ENCODE data around the gene APPBP2.

DNA sequence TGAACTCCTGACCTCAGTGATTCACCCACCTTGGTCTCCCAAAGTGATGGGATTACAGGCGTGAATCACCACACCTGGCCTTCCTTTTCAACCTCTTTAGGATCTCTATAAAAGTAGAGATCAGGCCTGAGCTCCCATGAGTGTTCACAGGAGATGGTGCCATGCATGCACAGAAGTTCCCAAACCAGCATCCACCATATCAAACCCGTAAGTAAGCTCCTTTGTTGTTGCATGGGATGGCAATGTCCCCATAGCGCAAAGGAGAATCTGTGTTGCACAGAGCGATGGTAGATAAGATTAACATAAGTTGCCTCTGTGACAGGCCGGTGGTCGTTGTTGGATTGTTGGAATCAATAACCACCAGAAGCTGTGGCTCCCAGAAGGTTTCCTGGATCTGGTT, 39.2 kb upstream of the APPBP2 start:
- TF ChIP-seq, protein P1, sequence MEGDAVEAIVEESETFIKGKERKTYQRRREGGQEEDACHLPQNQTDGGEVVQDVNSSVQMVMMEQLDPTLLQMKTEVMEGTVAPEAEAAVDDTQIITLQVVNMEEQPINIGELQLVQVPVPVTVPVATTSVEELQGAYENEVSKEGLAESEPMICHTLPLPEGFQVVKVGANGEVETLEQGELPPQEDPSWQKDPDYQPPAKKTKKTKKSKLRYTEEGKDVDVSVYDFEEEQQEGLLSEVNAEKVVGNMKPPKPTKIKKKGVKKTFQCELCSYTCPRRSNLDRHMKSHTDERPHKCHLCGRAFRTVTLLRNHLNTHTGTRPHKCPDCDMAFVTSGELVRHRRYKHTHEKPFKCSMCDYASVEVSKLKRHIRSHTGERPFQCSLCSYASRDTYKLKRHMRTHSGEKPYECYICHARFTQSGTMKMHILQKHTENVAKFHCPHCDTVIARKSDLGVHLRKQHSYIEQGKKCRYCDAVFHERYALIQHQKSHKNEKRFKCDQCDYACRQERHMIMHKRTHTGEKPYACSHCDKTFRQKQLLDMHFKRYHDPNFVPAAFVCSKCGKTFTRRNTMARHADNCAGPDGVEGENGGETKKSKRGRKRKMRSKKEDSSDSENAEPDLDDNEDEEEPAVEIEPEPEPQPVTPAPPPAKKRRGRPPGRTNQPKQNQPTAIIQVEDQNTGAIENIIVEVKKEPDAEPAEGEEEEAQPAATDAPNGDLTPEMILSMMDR (IDR thresholded peaks at IDR 0.05), result no peak
- TF ChIP-seq EZH2 (IDR thresholded peaks at IDR 0.05) (no peak), EZH2phosphoT487 (IDR thresholded peaks at IDR 0.05) (no peak)

All from neural progenitor cell (in vitro differentiated cells).